ENCODE results near the gene KIRREL2.
"Not testable (repeated sequence)": the region's sequence is repeated elsewhere in the genome, so short reads cannot be mapped to it uniquely, and the experiment has no call there.

Gene KIRREL2

DNA sequence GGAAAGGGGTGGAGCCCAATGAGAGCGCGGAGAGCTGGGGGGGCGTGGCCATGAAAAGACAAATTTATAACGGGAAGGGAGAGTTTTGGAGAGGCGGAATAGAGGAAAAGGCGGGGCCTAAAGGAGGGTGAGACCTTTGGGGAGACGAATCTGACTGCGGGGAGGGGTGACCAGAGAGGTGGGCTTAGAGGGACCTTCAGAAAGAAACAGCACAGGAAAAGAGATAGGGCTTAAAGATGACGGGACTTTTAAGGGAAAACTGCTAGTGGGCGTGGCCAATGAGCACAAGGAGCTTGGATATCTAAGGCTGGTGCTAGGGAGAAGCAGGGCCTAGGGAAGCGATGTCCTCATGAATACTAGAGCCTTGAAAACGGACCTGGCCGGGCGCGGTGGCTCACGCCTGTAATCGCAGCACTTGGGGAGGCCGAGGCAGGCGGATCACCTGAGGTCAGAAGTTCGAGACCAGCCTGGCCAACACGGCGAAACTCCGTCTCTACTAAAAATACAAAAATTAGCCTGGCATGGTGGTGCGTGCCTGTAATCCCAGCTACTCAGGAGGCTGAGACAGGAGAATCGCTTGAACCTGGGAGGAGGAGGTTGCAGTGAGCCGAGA lies 13.5 kb downstream of the KIRREL2 start:
- DNase-seq: not testable (repeated sequence)

DNA sequence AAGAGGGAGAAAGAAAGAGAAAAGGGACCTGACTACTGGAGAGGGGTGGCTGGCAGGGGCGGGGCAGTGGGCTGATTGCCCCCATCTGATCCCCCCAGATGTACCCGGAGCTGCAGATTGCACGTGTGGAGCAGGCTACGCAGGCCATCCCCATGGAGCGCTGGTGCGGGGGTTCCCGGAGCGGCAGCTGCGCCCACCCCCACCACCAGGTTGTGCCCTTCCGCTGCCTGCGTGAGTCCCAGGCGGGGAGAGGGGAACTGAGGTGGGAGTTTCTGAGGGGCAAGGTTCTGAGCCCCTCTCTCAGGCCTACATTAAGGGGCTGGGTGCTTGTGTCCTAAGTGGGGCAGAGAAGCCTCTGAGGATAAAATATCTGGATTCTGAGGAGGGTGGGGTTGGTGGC lies 14.1 kb downstream of the KIRREL2 start:
- no peak for DNase-seq

DNA sequence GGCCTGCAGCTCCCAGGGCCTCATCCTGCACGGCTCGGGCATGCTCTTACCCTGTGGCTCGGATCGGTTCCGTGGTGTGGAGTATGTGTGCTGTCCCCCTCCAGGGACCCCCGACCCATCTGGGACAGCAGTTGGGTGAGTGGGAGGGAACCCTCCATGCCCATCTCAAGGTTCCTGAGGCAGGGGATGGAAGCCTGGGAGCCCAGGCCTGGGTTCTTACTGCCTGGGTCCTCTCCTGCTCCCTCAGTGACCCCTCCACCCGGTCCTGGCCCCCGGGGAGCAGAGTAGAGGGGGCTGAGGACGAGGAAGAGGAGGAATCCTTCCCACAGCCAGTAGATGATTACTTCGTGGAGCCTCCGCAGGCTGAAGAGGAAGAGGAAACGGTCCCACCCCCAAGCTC lies 14.9 kb downstream of the KIRREL2 start:
- DNase-seq: no peak

DNA sequence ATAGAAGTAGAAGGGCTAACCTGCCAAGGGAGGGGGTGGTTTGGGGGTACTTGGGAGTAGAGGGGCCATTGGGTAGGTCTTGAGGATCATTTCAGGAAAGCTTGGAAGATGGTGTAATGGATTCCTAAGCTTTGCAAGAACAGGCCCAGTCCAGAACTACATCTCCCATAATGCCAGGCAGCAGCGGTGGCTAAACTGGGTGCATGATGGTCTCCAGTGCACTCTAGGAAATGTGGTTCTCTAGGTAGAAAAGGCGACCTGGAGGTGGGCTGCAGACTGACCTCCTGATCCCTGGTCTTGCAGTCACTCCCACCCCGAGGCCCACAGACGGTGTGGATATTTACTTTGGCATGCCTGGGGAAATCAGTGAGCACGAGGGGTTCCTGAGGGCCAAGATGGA lies 15.5 kb downstream of the KIRREL2 start:
- no peak for DNase-seq

DNA sequence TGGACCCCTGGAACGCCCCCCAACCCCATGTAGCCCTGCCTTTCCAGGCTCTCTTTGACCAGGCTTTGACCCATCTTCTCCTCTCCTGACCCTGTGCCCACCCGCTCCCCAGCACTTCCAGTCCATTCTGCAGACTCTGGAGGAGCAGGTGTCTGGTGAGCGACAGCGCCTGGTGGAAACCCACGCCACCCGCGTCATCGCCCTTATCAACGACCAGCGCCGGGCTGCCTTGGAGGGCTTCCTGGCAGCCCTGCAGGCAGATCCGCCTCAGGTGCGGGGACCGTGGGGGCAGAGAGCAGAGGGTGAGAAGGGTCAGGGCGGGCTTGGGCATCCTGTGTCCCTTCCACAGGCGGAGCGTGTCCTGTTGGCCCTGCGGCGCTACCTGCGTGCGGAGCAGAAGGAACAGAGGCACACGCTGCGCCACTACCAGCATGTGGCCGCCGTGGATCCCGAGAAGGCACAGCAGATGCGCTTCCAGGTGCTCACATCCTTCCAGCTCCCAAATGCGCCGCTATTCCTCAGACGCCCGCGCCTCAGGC lies 17.8 kb downstream of the KIRREL2 start:
- no peak for DNase-seq

DNA sequence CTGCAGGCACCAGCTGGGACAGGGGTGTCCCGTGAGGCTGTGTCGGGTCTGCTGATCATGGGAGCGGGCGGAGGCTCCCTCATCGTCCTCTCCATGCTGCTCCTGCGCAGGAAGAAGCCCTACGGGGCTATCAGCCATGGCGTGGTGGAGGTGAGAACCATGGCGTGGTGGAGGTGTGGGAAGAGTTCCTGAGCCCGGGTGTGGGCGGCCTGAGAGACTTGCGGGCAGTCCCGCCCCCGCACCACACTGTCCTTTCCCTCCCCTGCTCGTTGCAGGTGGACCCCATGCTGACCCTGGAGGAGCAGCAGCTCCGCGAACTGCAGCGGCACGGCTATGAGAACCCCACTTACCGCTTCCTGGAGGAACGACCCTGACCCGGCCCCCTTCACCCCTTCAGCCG lies 22.4 kb downstream of the KIRREL2 start:
- DNase-seq: no peak

DNA sequence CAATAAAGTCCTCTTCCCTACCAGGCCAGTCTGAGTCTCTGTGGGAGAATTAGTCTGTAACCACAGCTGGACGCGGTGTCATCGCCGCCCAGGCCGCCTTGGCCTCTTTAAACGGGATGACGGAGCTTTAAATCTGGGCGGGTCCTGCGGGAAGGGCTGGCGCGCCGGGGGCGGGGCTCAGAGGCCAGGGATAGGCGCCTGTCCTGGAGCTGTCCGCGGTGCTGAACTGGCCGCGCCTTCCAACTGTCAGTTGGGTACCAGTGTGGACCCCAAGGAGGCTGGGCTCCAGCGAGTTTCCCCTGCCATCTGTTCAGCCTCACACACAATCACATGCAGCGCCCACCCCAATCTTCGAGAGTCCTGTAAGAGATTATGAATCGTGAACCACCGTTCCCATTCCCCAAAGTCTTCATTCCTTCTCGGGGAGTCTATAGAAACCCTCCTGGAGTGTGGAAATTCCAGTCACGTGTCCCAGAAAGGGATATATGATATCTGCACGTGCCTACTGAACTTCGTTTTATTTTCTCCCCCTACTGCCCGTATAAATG lies 23.1 kb downstream of the KIRREL2 start:
- peak in 5 of 6 experiments; percentile 46 to 73 (median 59) for DNase-seq

DNA sequence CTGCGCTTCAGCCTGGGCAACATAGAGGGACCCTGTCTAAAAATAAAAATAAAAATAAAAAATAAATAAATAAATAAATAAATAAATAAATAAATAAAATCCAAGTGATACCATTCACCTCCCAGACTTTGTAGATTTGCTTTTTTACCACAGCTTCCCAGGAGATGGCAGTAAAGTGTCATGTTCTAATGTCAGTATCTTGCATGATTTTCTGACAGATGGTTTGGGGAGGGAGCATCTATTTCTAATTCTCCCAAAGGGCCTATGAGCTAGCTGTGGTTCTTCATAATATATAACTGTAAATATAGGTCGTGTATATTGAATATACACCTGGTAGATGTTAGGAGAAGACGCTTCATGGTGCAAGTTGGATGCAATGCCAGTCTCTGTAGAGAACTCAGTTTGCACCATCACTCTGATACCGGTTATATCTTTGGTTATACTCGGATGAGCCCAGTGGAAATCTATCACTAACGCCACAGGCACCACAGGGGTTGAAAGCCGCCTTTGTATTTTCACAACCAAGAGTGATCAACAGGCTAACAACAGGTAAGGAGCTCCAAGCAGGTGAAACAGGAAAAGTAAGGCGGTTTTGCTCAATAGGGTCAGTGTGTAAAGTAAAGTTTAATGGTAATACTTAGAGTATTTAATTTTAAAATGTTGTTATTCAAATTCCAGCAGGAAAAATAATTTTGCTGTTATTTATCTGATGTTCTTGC lies 25.6 kb downstream of the KIRREL2 start:
- peak in 5 of 6 experiments; percentile 8 to 80 (median 57) for DNase-seq

DNA sequence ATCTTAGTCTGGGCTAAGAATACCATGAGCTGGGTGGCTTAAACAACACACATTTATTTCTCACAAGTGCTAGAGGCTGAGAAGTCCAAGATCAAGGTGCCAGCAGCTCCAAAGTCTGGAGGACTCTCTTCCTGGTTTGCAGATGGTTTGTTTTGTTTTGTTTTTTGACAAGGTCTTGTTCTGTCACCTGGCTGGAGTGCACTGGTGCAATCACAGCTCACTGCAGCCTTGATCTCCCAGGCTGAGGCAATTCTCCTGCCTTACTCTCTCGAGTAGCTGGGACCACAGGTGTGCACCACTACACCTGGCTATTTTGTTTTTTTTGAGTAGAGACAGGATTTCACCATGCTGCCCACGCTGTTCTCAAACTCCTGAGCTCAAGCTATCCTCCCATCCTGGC lies 27.2 kb downstream of the KIRREL2 start:
- no peak for DNase-seq

DNA sequence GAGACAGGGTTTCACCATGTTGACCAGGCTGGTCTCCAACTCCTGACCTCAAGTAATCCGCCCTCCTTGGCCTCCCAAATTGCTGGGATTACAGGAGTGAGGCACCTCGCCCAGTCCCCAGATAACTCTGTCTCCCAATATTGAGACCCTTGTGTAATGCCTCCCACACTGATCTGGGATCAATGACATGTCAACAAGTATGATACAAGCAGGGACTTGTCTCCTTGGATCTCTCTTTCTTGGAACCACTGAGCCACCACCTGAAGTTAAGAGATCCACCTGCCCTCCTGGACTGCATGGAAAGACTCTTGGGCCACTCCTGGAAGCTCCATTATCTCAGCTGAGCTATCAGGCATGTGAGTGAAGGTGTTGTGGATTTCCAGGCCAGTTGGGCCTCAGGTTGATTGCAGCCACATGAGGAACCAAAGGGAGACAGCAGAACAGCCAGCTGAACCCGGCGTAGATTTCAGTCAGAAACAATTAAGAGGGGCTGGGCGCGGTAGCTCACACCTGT lies 28.6 kb downstream of the KIRREL2 start:
- DNase-seq: no peak

DNA sequence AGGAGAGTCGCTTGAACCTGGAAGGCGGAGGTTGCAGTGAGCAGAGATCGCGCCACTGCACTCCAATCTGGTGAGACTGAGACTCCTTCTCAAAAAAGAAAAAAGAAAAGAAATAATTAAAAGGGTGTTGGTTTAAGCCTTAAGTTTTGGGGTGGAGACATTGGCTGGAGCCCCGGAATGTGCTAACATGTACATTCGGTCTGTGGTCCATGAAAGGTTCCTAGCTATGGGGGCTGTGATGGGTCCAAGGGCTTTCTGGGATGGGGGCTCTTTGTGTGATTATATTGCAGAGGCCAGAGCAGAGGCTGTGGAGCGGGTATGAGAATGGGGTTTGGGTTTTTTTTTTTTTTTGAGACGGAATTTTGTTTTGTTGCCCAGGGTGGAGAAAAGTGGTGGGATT lies 29.2 kb downstream of the KIRREL2 start:
- DNase-seq: no peak

DNA sequence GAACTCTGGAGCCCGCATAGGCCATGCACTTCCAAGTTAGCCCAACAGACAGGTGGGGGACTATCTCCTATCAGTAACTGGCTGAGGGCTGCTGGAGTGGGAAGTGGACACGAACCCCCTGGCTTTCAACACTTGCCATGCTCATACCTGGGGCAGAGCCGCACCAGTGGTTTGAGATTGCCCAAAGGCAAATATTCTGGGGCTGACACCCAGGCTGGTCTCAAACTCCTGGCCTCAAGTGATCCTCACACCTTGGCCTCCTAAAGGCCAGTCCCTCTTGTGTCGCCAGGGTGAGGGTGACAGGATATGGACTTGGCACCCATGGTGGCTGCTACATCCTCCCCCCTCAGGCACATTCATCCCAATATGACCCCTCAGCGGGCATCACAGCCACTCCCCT lies 30.5 kb downstream of the KIRREL2 start:
- DNase-seq: no peak

DNA sequence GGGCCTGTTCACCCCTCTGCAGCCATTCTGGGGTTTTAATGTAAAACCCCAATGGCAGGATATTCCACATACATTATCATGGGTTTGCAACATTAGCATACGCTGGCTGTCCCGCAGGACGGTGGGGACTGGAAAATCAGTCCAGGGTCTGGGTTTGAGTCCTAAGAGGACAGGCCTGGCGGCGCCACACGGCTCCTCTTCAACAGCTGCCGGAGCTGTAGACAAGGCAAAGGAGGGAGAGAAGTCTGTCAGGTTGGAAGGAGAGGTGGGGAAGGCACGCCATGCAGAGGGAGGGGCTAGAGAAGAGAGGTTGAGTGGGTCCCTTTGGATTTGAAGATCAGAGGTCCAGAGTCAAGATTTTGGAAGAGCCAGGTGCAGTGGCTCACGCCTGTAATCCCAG lies 31.7 kb downstream of the KIRREL2 start:
- DNase-seq: no peak

DNA sequence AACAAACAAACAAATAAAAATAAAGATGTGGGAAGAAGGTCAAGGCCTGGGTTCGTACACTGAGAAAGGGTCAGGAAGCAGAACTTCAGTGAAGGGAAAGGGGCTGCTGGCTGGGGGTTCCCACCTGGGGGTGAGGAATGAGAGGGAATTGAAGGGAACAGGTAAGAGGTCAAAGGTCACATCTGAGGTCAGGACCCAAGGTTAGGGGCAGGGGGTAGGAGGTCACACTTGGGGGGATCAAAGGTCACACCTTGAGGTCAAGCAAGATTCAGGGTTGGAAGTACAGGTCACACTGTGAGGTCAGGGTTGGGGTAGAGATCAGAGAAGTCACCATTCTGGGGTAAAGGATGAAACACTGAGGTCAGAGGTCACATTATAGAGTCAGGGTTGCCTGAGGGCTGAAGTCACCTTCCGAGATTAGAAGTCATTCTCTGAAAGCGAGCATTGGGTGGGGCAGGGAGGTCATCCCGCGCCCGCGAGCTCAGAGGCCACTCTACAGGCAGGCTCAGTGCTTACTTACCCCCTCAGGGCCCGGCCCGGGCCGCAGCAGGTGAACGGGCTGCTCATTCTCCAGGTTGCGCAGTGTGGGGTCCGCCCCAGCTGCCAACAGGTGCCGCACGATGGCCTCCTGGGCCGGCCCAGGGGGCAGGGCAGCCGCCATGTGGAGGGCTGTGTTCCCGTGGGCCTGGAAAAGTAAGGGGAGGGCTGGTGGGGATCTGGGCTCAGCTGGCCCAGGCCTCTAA lies 32.8 kb downstream of the KIRREL2 start:
- DNase-seq: no peak

DNA sequence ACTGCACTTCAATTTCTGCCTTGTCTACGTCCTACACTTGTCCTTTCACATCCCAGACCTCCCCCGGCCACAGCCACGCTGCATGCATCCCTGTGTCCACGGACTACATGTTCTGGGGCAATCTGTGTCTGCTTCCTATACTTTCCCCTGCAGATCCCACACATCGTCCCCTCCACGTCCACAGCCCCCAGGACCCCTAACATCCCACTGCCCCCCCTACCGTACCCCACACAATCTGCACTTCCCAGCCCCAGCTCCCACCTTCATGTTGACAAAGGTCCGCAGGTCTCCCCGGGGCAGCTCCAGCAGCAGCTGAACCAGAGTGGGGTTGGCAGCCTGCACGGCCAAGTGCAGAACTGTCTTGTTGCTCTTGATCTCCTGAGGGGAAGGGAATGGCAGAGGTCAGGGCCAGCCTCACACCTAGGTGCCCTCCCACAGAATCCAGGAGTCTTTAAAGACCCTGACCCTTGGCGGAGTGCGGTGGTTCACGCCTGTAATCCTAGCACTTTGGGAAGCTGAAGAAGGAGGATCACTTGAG lies 33.5 kb downstream of the KIRREL2 start:
- no peak for DNase-seq

DNA sequence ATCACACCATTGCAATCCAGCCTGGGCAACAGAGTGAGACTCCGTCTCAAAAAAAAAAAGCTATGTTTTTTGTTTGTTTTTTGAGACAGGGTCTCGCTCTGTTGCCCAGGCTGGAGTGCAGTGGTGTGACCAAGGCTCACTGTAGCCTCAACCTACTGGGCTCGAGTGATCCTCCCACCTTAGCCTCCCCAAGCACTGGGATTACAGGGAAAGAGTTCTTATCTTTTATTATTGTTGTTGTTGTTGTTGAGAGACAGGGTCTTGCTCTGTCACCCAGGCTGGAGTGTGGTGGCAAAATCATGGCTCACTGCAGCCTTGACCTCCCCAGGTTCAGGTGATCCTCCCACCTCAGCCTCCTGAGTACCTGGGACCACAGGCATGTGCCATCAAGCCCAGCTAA lies 35.1 kb downstream of the KIRREL2 start:
- DNase-seq: not testable (repeated sequence)

DNA sequence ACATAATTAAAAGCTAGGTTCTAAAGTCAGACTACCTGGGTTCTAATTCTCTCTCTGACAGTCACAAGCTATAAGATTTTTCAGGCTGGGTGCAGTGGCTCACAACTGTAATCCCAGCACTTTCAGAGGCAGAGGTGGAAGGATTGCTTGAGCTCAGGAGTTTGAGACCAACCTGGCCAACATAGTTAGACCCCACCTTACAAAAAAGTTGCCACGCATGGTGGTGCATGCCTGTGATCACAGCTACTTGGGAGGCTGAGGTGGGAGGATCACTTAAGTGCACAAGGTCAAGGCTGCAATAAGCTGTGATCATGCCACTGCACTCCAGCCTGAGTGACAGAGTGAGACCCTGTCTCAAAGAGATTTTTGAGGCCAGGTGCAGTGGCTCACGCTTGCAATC lies 37.6 kb downstream of the KIRREL2 start:
- no peak for DNase-seq

DNA sequence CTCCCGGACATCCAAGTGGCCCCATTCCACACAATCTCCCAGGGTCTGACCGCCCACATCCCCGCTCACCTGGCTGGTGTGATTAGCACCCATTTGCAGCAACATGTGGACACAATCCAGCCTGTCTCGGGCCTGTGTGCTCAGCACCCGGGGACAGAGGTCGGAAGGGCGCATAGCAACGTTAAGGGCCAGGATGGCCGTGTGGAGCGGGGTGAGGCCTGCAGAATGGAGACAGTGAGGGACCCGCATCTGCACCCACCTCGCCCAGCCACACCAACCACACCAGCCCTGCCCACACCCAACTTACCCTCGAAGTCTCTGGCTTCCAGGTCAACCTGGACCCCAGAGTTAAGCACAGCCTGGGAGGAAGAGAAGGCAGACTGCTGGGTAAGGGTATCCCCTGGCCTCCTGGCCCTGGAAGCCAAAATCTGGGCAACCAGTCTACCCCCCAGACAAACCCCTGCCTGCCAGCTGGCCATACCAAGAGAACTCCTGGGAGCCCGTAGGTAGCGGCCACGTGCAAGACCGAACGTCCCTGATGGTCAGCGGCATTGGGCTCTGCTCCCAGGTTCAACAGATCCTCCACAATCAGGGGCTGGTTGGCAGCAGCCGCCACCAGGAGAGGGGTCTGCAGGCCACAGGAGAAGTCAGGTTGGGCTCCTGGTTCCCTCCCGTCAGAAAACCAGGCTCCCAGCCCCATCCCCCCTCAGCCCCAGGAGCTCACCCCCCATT lies 39.4 kb downstream of the KIRREL2 start:
- DNase-seq: no peak

DNA sequence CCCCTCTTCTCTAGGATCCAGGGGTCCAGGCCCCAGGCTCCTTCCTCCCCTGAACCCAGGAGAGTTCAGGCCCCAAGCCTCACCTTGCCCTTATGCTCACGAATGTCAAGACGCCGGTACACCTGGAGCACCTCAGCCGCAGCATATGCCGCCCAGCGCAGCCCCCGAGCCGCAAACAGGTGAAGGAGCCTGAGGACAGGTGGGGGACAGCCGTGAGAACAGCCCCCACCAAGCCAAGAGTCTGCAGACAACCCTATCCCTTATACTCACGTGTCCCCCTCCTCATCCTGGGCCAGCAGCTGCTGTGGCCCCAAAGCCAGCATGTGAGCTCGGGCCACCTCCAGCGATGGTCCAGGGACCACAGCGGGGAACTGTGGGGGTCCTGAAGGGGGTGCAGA lies 39.9 kb downstream of the KIRREL2 start:
- DNase-seq: no peak

DNA sequence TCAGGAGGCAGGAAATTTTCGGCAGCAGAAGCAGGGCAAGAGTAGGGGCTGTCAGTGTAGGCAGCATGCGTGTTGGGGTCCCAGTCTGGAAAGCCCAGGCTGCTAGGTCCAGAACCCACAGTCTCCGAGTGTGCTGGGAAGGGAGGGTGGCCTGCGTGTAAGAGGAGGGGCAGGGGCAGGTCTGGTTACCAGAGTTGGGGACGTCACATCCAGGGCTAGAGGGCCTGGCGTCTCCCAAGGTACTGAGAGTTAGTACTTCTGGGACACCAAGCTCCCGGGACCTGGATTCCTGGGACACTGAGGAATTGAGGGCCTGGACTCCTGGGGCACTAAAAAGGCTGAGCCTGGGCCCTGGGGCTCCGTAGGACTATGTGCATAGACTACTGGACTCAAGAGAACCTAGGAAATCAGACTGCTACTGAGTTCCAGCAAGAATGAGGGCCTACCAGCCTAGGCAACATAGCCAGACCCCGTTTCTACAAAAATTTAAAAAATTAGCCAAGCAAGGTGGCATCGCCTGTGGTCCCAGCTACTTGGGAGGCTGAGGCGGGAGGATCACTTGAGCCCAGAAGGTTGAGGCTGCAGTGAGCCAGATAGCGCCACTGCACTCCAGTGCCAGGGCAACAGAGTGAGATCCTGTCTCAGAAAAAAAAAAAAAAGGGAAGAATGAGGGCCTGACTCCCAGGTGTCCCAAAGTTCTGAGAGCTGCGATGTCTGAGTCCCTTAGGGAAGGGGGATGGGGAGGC lies 41.2 kb downstream of the KIRREL2 start:
- DNase-seq: no peak

DNA sequence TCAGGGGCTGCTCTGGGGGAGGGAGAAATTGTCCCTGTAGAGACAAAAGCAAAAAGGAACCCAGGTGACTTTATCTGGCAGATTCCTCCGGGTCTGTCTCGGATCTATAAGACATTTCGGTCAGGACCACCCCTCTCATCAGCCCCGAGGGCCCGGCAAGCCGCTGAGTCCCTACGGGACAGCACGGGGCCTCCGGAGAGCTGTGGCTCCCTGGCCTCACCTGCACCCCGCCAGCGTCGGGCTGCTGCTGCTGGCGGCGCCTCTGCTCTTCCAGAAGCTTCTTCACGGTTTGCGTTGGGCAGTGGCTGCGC lies 41.7 kb downstream of the KIRREL2 start:
- no peak for DNase-seq
